IMR-90 (cell line): ENCODE results near the gene MFSD2B. TPM values are rescaled to one million over a fixed set of nuclear protein-coding genes. Genes with fewer than 3 reads are reported as not detected.
"Not testable (repeated sequence)": the region's sequence is repeated elsewhere in the genome, so short reads cannot be mapped to it uniquely, and the experiment has no call there.

Experiments
- ATAC-seq: fragments of 200-7000 bp; cut with Tn5 transposase; 2 replicates; pipeline ENCODE4 v1.9.1; 2020; ENCODE audit warnings: low read depth, mild to moderate bottlenecking, moderate library complexity
- BruUV-seq: library from RNA; stranded (reverse); fragments of 400-500 nt; replicated peaks from 2 replicates; lab custom pipeline; 2021; lab: Mats Ljungman, UMichigan
- CTCF ChIA-PET: fragments of 300-600 bp; formaldehyde crosslinking; extraction: SDS; loops from one replicate; lab custom pipeline; 2021; ENCODE audit warnings: antibody characterized with exemption; lab: Yijun Ruan, JAX
- POLR2A ChIA-PET: fragments of 300-600 bp; sonication (Branson Sonifier 250); formaldehyde crosslinking; loops from one replicate; lab custom pipeline; 2022; ENCODE audit warnings: antibody characterized with exemption; ENCODE audit not compliant: unreplicated experiment; lab: Charles Lee
- DNase-seq: peaks from one replicate; pipeline ENCODE4 v3.0.0; 2013
- H2AFZ ChIP-seq: replicated peaks from 2 replicates; pipeline ENCODE3; 2013; ENCODE audit warnings: low read length, mild to moderate bottlenecking; ENCODE audit not compliant: poor library complexity
- H2AK5ac ChIP-seq: 2 replicates; pipeline ENCODE4 v1.6.1; 2013; ENCODE audit warnings: low read depth, low read length, inconsistent platforms
- H2AK9ac ChIP-seq: replicated peaks from 2 replicates; pipeline ENCODE3; 2013; ENCODE audit warnings: mild to moderate bottlenecking, low read depth, low read length, moderate library complexity; ENCODE audit not compliant: poor library complexity
- H2BK120ac ChIP-seq: 2 replicates; pipeline ENCODE4 v1.6.1; 2013; ENCODE audit warnings: low read depth, low read length, inconsistent platforms
- H2BK15ac ChIP-seq: 3 replicates; pipeline ENCODE4 v1.6.1; 2013; ENCODE audit warnings: low read depth, low read length, inconsistent platforms
- H2BK20ac ChIP-seq: 2 replicates; pipeline ENCODE4 v1.6.1; 2013; ENCODE audit warnings: low read depth, mild to moderate bottlenecking, inconsistent platforms, low read length, moderate library complexity
- H2BK5ac ChIP-seq: 2 replicates; pipeline ENCODE4 v1.6.1; 2013; ENCODE audit warnings: mild to moderate bottlenecking, low read depth, low read length, inconsistent platforms; ENCODE audit not compliant: poor library complexity, severe bottlenecking
- H3K14ac ChIP-seq: replicated peaks from 2 replicates; pipeline ENCODE4 v1.6.1; 2013; ENCODE audit warnings: low read depth, low read length, inconsistent platforms
- H3K18ac ChIP-seq: 2 replicates; pipeline ENCODE4 v1.6.1; 2013; ENCODE audit warnings: low read depth, low read length, control low read depth
- H3K23ac ChIP-seq: 2 replicates; pipeline ENCODE4 v1.6.1; 2013; ENCODE audit warnings: low read depth, low read length, inconsistent platforms
- H3K27ac ChIP-seq: 2 replicates; pipeline ENCODE4 v1.5.1; 2013; ENCODE audit warnings: mild to moderate bottlenecking, control low read depth, low read length; ENCODE audit not compliant: insufficient read depth
- H3K27me3 ChIP-seq: 2 replicates; pipeline ENCODE4 v1.6.1; 2013; ENCODE audit warnings: low read length; ENCODE audit not compliant: control insufficient read depth, insufficient read depth
- H3K36me3 ChIP-seq: 2 replicates; pipeline ENCODE4 v1.6.1; 2013; ENCODE audit warnings: low read length, mixed read lengths; ENCODE audit not compliant: control insufficient read depth, insufficient read depth
- H3K4ac ChIP-seq: 2 replicates; pipeline ENCODE4 v1.6.1; 2013; ENCODE audit warnings: low read depth, low read length, inconsistent platforms
- H3K4me1 ChIP-seq: 2 replicates; pipeline ENCODE4 v1.6.1; 2013; ENCODE audit warnings: low read length, mixed read lengths; ENCODE audit not compliant: control insufficient read depth, insufficient read depth
- H3K4me2 ChIP-seq: 2 replicates; pipeline ENCODE4 v1.6.1; 2013; ENCODE audit warnings: low read depth, mild to moderate bottlenecking, control low read depth, low read length, moderate library complexity
- H3K4me3 ChIP-seq: 2 replicates; pipeline ENCODE4 v1.5.1; 2013; ENCODE audit warnings: low read depth, mild to moderate bottlenecking, control low read depth, low read length, moderate library complexity; ENCODE audit not compliant: insufficient read depth
- H3K56ac ChIP-seq: 2 replicates; pipeline ENCODE4 v1.6.1; 2013; ENCODE audit warnings: low read length, inconsistent platforms; ENCODE audit not compliant: insufficient read depth; ENCODE audit errors: extremely low read depth
- H3K79me1 ChIP-seq, 2 experiments: 2 replicates each; pipeline ENCODE4 v1.6.1; 2013; ENCODE audit warnings: low read length in 2 of 2, inconsistent platforms in 1 of 2, low read depth in 1 of 2
- H3K9ac ChIP-seq: 2 replicates; pipeline ENCODE4 v1.6.1; 2013; ENCODE audit warnings: low read depth, low read length, control low read depth
- H3K9me1 ChIP-seq: 2 replicates; pipeline ENCODE4 v1.6.1; 2013; ENCODE audit warnings: low read length, inconsistent platforms; ENCODE audit not compliant: insufficient read depth
- H3K9me3 ChIP-seq: 2 replicates; pipeline ENCODE4 v1.6.1; 2013; ENCODE audit warnings: low read length; ENCODE audit not compliant: control insufficient read depth, insufficient read depth
- H4K20me1 ChIP-seq: 2 replicates; pipeline ENCODE4 v1.6.1; 2013; ENCODE audit warnings: low read length, inconsistent platforms; ENCODE audit not compliant: insufficient read depth
- H4K5ac ChIP-seq: 2 replicates; pipeline ENCODE4 v1.6.1; 2013; ENCODE audit warnings: mild to moderate bottlenecking, low read depth, low read length, control low read depth
- H4K8ac ChIP-seq, 2 experiments: 2 replicates each; pipeline ENCODE4 v1.6.1; 2013; ENCODE audit warnings: low read depth in 2 of 2, low read length in 2 of 2, control low read depth in 1 of 2, inconsistent platforms in 1 of 2
- H4K91ac ChIP-seq: 2 replicates; pipeline ENCODE4 v1.6.1; 2013; ENCODE audit warnings: low read depth, low read length, inconsistent platforms; ENCODE audit not compliant: insufficient read depth
- CEBPB ChIP-seq: IDR thresholded peaks from 2 replicates; pipeline ENCODE4 v1.6.1; 2012; ENCODE audit warnings: low read depth, low read length, improper control_type of control experiment
- FOS ChIP-seq: fragments of 150-350 bp; IDR thresholded peaks from 2 replicates; pipeline ENCODE4 v1.6.1; 2016; ENCODE audit warnings: low read depth, low read length
- POLR2A ChIP-seq: IDR thresholded peaks from 2 replicates; pipeline ENCODE4 v1.6.1; 2012; ENCODE audit warnings: mild to moderate bottlenecking, low read depth, low read length
- RCOR1 ChIP-seq: IDR thresholded peaks from 2 replicates; pipeline ENCODE4 v1.6.1; 2012; ENCODE audit warnings: mild to moderate bottlenecking, low read length, improper control_type of control experiment; ENCODE audit not compliant: insufficient replicate concordance
- USF2 ChIP-seq: fragments of 150-350 bp; IDR thresholded peaks from 2 replicates; pipeline ENCODE4 v1.6.1; 2017; ENCODE audit warnings: mild to moderate bottlenecking, antibody characterized with exemption, low read length, low read depth
- WGBS, 2 experiments: methylation state at CpG; one replicate each; pipeline versions ENCODE4 v1.1.5 to v1.1.7; 2013; ENCODE audit warnings: missing lambda C conversion rate in 2 of 2; ENCODE audit not compliant: insufficient read length in 1 of 2; ENCODE audit errors: extremely low coverage in 2 of 2; 5-methylcytosine and 5-hydroxymethylcytosine counted together
- dilution Hi-C: fragments of 300-500 bp; cut with HindIII; formaldehyde crosslinking; loops from one replicate; pipeline ENCODE4 v1.14.3; 2018; ENCODE audit warnings: low sequenced_read_pairs; ENCODE audit not compliant: unreplicated experiment
- in situ Hi-C: fragments of 300-500 bp; cut with MboI; formaldehyde crosslinking; loops from 3 replicates; pipeline ENCODE4 v1.14.3; 2019; ENCODE audit warnings: low sequenced_read_pairs, inconsistent platforms, mixed read lengths
- intact Hi-C: fragments of 100-400 bp; cut with micrococcal nuclease; formaldehyde crosslinking; loops from 2 replicates; pipeline ENCODE4 v1.10.0; 2022
- polyA plus RNA-seq, 3 experiments: library from polyadenylated mRNA; depleted of rRNA; stranded (reverse); fragments of >200 nt; gene quantifications; 2 replicates each; pipeline ENCODE4 v1.2.3, GENCODE V29; 2012; ENCODE audit warnings: low replicate concordance in 1 of 3
- total RNA-seq: library from RNA; depleted of rRNA; stranded (reverse); fragments of >200 nt; gene quantifications from 2 replicates; pipeline ENCODE4 v1.2.3, GENCODE V29; 2012

The MFSD2B gene
- total and polyA plus RNA-seq, 2 of the 4 experiments (the other 2 are of a cell fraction): 0.05 TPM; not detected in 1

- no peak for TF ChIP-seq USF2
- no peak for TF ChIP-seq FOS
- TF ChIP-seq POLR2A: no peak
- no peak for TF ChIP-seq CEBPB
- no peak for TF ChIP-seq RCOR1
Observed at GRCh38 chr2:24012521-24013188, 2.8 kb downstream of the MFSD2B start (continued).

DNA sequence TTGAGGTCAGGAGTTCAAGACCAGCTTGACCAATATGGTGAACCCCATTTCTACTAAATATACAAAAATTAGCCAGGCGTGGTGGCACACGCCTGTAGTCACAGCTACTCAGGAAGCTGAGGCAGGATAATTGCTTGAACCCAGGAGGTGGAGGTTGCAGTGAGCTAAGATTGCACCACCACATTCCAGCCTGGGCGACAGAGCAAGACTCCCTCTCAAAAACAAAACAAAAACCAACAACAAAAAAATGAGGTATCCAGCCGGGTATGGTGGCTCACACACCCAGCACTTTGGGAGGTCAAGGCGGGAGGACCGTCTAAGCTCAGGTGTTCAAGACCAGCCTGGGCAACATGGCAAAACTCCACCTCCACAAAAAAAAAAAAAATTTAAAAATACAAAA is 5.0 kb downstream of the MFSD2B start:
- BruUV-seq, H4K20me1 ChIP-seq, ATAC-seq, H3K36me3 ChIP-seq, H2AK9ac ChIP-seq, H2AFZ ChIP-seq, H3K4me2 ChIP-seq, H3K9me3 ChIP-seq, H3K79me1 ChIP-seq, H3K9ac ChIP-seq, POLR2A ChIA-PET, CTCF ChIA-PET, in situ Hi-C loops, dilution Hi-C loops, H3K4me3 ChIP-seq, H4K5ac ChIP-seq, H3K27me3 ChIP-seq, DNase-seq, H3K23ac ChIP-seq: not testable (repeated sequence)
- intact Hi-C loops: loop anchor here (2.0 kb wide), 1 partner anchor 88 kb away; the partner anchor contains the start of gene ATAD2B
- Histone ChIP-seq H2BK120ac (peak overlapping the region; percentile 78), H2AK5ac (peak overlapping the region; percentile 68), H4K91ac (peak overlapping the region; percentile 70), H2BK5ac (peak overlapping the region; percentile 69), H3K9me1 (peaks cover 18% of the 10 kb centered on the region; the same call in 1 of the 2 replicates), H2BK15ac (peak overlapping the region; percentile 32; the same call in 1 of the 3 replicates), H3K56ac (peak overlapping the region; percentile 45; the same call in 1 of the 2 replicates), H3K4ac (peak overlapping the region; percentile 83), H2BK20ac (peak overlapping the region; percentile 63), H4K8ac (peak overlapping the region; percentile 12 to 41; a peak in 2 of 4 replicates), H3K18ac (0 out of 2 replicates have a peak overlapping the region, but pooled peaks have one; percentile 1), H3K4me1 (peaks cover 11% of the 10 kb centered on the region), H3K27ac (peak overlapping the region; percentile 12), H3K14ac (peak overlapping the region; percentile 25; the same call in 1 of the 2 replicates)
- no CpG with 5 or more reads among the region's 6 CpGs for WGBS, 2 experiments
